ENCODE data around the gene TEX264.

The TEX264 gene

DNA sequence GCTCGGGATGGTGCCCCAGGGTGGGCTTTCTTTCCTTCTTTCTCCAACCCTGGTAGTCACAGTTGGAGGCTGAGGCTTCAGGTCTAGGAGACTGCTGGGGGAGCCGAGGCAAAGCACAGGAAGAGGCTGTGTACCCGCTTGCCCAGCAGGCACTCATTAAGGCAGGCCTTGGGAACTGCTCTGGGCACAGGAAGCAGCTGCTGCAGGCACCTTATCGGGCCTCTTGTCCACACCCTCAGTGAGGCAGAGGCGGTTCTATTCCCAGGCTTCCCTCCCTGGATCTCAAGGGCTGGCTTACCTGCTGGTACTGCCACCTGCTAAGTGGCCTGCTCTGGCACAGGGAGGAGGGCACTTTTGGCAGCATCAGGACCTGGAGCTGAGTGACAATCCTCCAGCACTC lies 20.0 kb downstream of the TEX264 start:
- H3K36me3 ChIP-seq, result peaks cover 68 to 88% (median 83%) of the 10 kb centered on the region in 11 experiments
- peak overlapping the region in 6 of 11 experiments; percentile 0 to 99 (median 11); a peak in 4 of 22 replicates for H3K4me2 ChIP-seq
- peaks cover 55 to 84% (median 65%) of the 10 kb centered on the region in 10 experiments for H3K4me1 ChIP-seq
- H3K27me3 ChIP-seq, result no peaks in the 10 kb centered on the region
- peaks cover 21 to 72% (median 54%) of the 10 kb centered on the region in 11 experiments; a peak in 20 of 22 replicates for H4K20me1 ChIP-seq
- peaks cover 0 to 18% (median 13%) of the 10 kb centered on the region in 11 experiments; a peak in 14 of 22 replicates for H3K9me3 ChIP-seq (replicated peaks in 1 of 11)
- H3K4me3 ChIP-seq, result no peak overlapping the region
- TF ChIP-seq Cebpa-rat (IDR thresholded peaks at IDR 0.05), result no peak
- no peak overlapping the region for H3K27ac ChIP-seq
- H3K9ac ChIP-seq, result peak overlapping the region in 2 of 11 experiments; percentile 22 to 38; a peak in 2 of 22 replicates

DNA sequence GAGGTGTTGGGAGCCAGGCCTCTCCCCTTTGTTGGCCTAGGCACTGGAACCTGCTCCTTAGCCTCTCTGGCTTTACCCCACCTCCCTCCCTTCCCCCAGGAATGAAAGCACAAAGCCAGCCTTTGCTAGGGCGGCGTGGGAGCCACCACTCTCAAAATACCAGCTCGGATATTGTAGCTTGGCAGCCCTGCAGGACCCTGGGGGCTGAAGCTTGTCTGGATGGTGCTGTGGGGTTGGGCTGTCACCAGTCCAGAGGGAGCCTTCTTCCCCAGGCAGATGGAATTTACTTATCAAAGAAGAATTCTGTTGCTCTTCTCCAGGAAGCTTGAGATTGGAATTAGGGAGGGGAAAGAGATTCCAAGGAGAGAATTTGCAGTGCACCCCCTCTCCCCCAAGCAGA lies 20.9 kb downstream of the TEX264 start:
- no peak overlapping the region; a peak in 1 of 22 replicates for H3K27ac ChIP-seq

DNA sequence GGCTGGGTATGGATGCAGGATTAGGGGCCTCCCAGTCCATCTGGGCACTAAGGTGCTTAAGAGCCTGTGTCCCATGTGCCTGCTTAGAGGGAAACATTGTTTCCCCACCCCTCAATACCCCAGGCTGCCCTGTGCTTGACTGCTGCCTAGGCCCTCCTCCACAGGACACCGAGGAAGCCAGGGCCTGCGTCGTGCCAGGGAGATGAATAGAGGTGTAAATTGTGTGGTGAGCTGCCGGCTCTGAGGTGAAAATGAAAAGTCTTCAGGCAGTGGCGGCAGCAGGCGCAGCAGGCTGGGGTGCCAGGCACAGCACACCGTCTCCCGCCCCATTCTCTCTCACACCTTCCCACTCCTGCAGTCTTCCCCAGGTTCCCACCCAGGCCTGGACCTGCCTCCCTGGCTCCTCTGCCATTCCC lies 21.9 kb downstream of the TEX264 start:
- TF ChIP-seq Cebpa-rat (IDR thresholded peaks at IDR 0.05), result no peak
- Histone ChIP-seq H4K20me1 (peaks cover 12 to 86% (median 69%) of the 10 kb centered on the region in 11 experiments; a peak in 20 of 22 replicates), H3K4me1 (peaks cover 35 to 64% (median 46%) of the 10 kb centered on the region in 10 experiments), H3K27me3 (no peaks in the 10 kb centered on the region), H3K4me3 (no peak overlapping the region), H3K4me2 (no peak overlapping the region), H3K9ac (no peak overlapping the region), H3K36me3 (peaks cover 81 to 99% (median 96%) of the 10 kb centered on the region in 11 experiments), H3K27ac (peak overlapping the region in 3 of 11 experiments; percentile 2 to 25 (median 9); a peak in 2 of 22 replicates), H3K9me3 (replicated peaks in 1 of 11) (peaks cover 0 to 18% (median 13%) of the 10 kb centered on the region in 11 experiments; a peak in 14 of 22 replicates)

More for the DNA sequence above, 20.9 kb downstream of the TEX264 start:
- H4K20me1 ChIP-seq, result peaks cover 22 to 81% (median 63%) of the 10 kb centered on the region in 11 experiments; a peak in 20 of 22 replicates
- no peak for TF ChIP-seq Cebpa-rat (IDR thresholded peaks at IDR 0.05)
- H3K9ac ChIP-seq, result no peak overlapping the region; a peak in 1 of 22 replicates
- no peak overlapping the region for H3K4me3 ChIP-seq
- H3K27me3 ChIP-seq, result no peaks in the 10 kb centered on the region
- no peak overlapping the region for H3K4me2 ChIP-seq
- peaks cover 46 to 75% (median 56%) of the 10 kb centered on the region in 10 experiments for H3K4me1 ChIP-seq
- peaks cover 72 to 95% (median 91%) of the 10 kb centered on the region in 11 experiments for H3K36me3 ChIP-seq
- peaks cover 0 to 18% (median 13%) of the 10 kb centered on the region in 11 experiments; a peak in 14 of 22 replicates for H3K9me3 ChIP-seq (replicated peaks in 1 of 11)

DNA sequence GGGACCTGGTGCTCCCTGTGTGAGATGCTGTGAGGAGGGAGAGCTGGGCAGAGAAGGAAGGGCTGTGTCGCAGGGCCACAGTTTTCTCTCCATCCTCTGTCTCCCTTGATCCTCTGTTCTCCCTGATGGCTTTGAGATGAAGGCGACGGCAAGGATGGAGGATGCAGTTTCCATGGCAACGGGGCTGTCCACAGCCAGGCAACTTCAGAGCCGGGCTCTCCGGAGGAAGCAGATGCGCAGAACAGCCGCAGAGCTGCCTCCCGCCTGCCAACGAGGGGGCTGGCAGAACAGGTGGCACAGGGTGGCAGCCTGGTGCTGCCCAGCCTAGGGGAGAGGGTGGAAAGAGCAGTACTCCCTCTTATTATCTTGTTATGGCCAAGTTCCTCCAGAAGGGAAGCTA lies 25.9 kb downstream of the TEX264 start:
- peaks cover 5 to 49% (median 26%) of the 10 kb centered on the region in 10 experiments; a peak in 19 of 20 replicates for H3K4me1 ChIP-seq
- H3K36me3 ChIP-seq, result peaks cover 80 to 99% (median 94%) of the 10 kb centered on the region in 11 experiments
- no peak overlapping the region for H3K4me2 ChIP-seq
- no peak overlapping the region for H3K27ac ChIP-seq
- peaks cover 0 to 17% (median 13%) of the 10 kb centered on the region in 11 experiments; a peak in 14 of 22 replicates for H3K9me3 ChIP-seq (replicated peaks in 1 of 11)
- no peak overlapping the region for H3K4me3 ChIP-seq
- no peak for TF ChIP-seq Cebpa-rat (IDR thresholded peaks at IDR 0.05)
- no peaks in the 10 kb centered on the region for H3K27me3 ChIP-seq
- no peak overlapping the region for H3K9ac ChIP-seq
- H4K20me1 ChIP-seq, result peaks cover 12 to 93% (median 70%) of the 10 kb centered on the region in 11 experiments; a peak in 20 of 22 replicates

DNA sequence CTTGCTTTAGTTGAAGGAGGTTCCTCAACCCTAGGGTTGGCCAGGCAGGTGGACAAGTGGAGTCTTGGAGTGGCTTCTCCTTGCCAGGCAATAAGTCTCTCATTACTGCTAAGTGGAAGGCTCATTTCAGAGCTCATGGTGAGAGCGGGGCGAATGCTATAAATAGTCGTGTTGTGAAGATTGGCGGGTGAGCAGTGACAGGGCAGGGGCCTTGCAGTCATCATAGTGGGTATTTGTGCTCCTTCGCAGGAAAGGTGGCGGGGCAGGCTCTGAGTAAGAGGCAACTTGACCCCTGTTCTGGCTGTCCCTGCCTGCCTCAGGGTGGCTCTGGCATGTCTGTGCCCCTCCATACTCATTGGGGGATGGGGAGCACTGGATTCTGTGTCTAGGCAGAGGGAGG lies 27.2 kb downstream of the TEX264 start:
- no peak overlapping the region for H3K9ac ChIP-seq
- H3K27me3 ChIP-seq, result no peaks in the 10 kb centered on the region
- peaks cover 14 to 51% (median 26%) of the 10 kb centered on the region in 10 experiments; a peak in 19 of 20 replicates for H3K4me1 ChIP-seq
- no peak overlapping the region for H3K4me2 ChIP-seq
- no peak overlapping the region for H3K4me3 ChIP-seq
- peaks cover 12 to 95% (median 77%) of the 10 kb centered on the region in 11 experiments; a peak in 20 of 22 replicates for H4K20me1 ChIP-seq
- peaks cover 0 to 6% (median 5%) of the 10 kb centered on the region in 11 experiments; a peak in 14 of 22 replicates for H3K9me3 ChIP-seq (replicated peaks in 1 of 11)
- TF ChIP-seq Cebpa-rat (IDR thresholded peaks at IDR 0.05), result no peak
- H3K36me3 ChIP-seq, result peaks cover 80 to 98% (median 93%) of the 10 kb centered on the region in 11 experiments
- H3K27ac ChIP-seq, result no peak overlapping the region

DNA sequence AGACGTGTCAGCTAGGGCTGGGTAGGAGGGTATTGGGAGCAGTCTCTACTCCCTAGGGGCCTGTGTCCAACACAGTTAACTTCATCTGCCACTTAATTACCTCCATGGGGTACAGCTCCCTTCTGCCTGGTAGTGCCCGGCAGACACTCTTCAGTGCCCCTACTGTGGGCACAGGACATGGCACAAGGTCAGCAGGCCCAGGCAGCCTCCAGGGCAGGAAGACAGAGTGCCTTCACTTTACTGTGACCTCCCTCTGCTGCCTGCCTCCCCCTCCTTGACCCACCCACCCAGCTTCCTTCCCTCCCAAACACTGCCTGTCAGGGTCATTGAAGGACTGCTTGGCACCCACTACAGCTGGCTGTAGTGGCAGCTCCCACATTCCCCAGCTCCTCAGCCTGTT lies 29.4 kb downstream of the TEX264 start:
- Histone ChIP-seq H3K27ac (no peak overlapping the region), H4K20me1 (peaks cover 16 to 100% (median 86%) of the 10 kb centered on the region in 11 experiments; a peak in 21 of 22 replicates), H3K36me3 (peaks cover 66 to 99% (median 92%) of the 10 kb centered on the region in 11 experiments), H3K27me3 (no peaks in the 10 kb centered on the region), H3K4me3 (no peak overlapping the region), H3K9me3 (replicated peaks in 1 of 11) (no peaks in the 10 kb centered on the region), H3K4me2 (0 out of 22 replicates have a peak overlapping the region, but pooled peaks of 1 of the 11 experiments have one; percentile 4), H3K4me1 (peaks cover 9 to 38% (median 20%) of the 10 kb centered on the region in 10 experiments; a peak in 19 of 20 replicates), H3K9ac (no peak overlapping the region)
- TF ChIP-seq Cebpa-rat (IDR thresholded peaks at IDR 0.05), result no peak

DNA sequence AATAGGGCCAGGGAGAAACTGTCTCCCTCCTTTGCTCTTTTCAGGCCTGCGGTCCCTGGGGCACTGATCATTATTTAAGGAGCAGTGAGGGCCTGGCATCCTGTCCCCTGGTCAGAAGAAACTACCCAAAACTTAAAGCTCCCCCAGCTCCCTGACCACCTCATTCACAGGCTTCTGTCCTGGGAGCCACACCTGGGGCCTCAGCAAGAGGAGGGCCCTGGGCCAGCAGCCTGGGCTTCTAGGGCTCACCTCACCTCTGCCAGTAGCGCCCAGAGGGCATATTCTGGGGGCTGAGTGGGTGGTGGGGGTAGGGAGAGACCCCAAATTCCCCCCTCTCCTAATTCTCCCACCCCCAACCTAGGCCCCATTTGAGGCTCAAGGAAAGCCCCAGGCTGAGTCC lies 31.1 kb downstream of the TEX264 start:
- no peak for TF ChIP-seq Cebpa-rat (IDR thresholded peaks at IDR 0.05)
- H3K36me3 ChIP-seq, result peaks cover 51 to 92% (median 82%) of the 10 kb centered on the region in 11 experiments
- no peak overlapping the region for H3K4me3 ChIP-seq

DNA sequence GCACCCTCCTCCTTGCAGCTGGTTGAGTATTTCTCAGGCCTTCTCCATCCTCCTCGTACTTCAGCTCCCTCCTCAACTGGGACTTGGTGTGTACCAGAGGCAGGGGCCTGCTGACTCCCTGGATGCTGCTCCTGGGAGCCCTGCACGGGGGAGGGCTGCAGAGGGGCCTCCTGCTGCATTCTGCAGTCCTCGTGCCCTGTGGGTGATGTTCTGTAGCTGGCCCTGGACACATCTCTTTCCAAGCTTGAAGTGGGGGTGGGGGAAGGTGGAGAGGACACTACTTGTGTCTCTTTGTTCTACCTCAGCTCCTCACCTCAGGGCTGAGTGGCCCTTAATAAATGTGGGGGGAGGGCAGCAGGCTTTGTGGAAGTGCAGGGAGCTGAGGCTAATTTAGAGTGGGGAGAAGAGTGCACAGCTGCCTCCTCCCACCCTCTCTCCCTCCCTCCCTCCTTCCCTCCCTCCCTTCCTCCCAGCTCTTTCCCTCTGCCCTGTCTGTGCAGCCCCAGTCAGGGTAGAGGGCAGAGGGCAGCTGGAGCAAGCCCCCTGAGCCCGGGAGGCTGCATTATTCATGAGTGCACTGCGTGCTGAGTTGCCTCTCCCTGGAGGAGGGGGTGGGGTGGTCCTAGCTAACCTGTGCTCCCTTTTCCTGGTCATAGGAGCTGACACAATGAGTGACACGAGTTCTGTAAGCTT lies 32.2 kb downstream of the TEX264 start:
- H3K36me3 ChIP-seq, result peaks cover 40 to 82% (median 71%) of the 10 kb centered on the region in 11 experiments
- H3K27ac ChIP-seq, result no peak overlapping the region
- H3K9me3 ChIP-seq (replicated peaks in 1 of 11), result no peaks in the 10 kb centered on the region
- no peak overlapping the region for H3K4me3 ChIP-seq
- TF ChIP-seq Cebpa-rat (IDR thresholded peaks at IDR 0.05), result no peak
- H3K4me2 ChIP-seq, result peak overlapping the region in 4 of 11 experiments; percentile 5 to 60 (median 35); a peak in 5 of 22 replicates
- H3K4me1 ChIP-seq, result peaks cover 20 to 46% (median 26%) of the 10 kb centered on the region in 10 experiments
- H4K20me1 ChIP-seq, result peaks cover 31 to 96% (median 77%) of the 10 kb centered on the region in 11 experiments; a peak in 21 of 22 replicates
- H3K27me3 ChIP-seq, result peaks cover 11 to 13% (median 13%) of the 10 kb centered on the region in 11 experiments; a peak in 16 of 22 replicates
- H3K9ac ChIP-seq, result no peak overlapping the region

More for the DNA sequence above, 31.1 kb downstream of the TEX264 start:
- H3K9ac ChIP-seq, result no peak overlapping the region
- peaks cover 11 to 35% (median 18%) of the 10 kb centered on the region in 10 experiments; a peak in 19 of 20 replicates for H3K4me1 ChIP-seq
- H3K27me3 ChIP-seq, result peaks cover 1 to 2% (median 2%) of the 10 kb centered on the region in 11 experiments; a peak in 15 of 22 replicates
- H3K27ac ChIP-seq, result no peak overlapping the region
- H3K4me2 ChIP-seq, result 0 out of 22 replicates have a peak overlapping the region, but pooled peaks of 1 of the 11 experiments have one; percentile 2
- peaks cover 25 to 96% (median 81%) of the 10 kb centered on the region in 11 experiments; a peak in 21 of 22 replicates for H4K20me1 ChIP-seq
- no peaks in the 10 kb centered on the region for H3K9me3 ChIP-seq (replicated peaks in 1 of 11)
